ENCODE measurements around the gene PRRT1. TPM values are rescaled to one million over a fixed set of nuclear protein-coding genes. Genes with fewer than 3 reads are reported as not detected.
"Not testable (repeated sequence)": the region's sequence is repeated elsewhere in the genome, so short reads cannot be mapped to it uniquely, and the experiment has no call there.

PRRT1 gene
- total RNA-seq, 2 donors from 2014 or later, result 2.6 to 3.6 TPM

DNA sequence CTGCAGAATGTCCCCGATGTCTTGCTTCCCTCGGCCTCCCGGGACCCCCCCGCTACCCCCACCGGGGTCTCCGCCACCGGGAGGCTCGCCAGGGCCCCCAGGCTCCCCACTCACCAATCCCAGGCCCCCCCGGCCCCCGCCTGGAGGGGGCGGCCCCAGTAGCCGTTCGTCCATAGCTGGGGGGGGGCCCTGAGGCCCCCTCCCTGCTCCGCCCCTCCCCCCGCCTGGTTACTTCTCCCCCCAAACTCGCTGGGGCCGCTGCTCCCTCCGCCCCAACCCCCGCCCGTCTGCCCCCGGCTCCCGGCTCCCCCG is 38.0 kb upstream of the PRRT1 start:
- intact Hi-C loops (cut with DNase I), result loop anchor here in 1 of 2 donors (5.0 kb wide), 1 partner anchor 72 kb away; no protein-coding TSS in a partner anchor
- DNase-seq (ENCODE audit: low spot score), result peak; percentile 79

DNA sequence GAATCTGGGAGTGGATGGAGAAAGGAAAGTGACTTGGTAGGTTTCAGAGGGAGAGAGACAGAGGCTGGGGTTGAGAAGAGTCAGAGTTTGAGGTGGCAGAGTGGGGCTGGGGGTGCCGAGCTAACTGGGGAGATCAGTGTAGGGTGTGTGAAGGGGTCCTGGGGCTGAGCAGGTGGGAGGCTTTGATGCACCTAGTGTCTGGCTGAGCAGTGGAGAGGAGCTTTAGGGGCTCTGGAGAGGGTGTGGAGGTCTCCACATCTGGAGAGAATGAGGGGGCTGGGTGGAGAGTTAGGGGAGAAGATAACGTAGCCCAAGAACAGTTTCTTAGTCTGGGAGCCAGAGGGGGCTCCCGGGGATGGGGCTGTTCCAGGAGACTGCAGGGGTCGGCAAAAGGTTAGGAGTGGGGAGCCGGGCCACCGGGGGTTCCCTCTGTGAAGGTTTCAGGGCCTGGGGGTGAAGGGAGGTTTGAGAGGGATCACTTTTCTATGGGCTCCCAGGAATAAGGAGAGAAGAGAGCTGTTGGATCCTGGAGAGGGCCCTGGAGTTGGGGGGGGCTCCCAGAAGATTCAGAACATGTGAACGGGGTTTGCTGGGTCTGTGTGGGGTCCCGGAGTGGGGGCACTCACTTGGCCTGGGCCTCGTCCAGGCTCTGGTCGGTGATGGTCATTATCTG is 37.5 kb upstream of the PRRT1 start:
- intact Hi-C loops (cut with DNase I), result no loop called here
- peak; percentile 75 for DNase-seq (ENCODE audit: low spot score)

DNA sequence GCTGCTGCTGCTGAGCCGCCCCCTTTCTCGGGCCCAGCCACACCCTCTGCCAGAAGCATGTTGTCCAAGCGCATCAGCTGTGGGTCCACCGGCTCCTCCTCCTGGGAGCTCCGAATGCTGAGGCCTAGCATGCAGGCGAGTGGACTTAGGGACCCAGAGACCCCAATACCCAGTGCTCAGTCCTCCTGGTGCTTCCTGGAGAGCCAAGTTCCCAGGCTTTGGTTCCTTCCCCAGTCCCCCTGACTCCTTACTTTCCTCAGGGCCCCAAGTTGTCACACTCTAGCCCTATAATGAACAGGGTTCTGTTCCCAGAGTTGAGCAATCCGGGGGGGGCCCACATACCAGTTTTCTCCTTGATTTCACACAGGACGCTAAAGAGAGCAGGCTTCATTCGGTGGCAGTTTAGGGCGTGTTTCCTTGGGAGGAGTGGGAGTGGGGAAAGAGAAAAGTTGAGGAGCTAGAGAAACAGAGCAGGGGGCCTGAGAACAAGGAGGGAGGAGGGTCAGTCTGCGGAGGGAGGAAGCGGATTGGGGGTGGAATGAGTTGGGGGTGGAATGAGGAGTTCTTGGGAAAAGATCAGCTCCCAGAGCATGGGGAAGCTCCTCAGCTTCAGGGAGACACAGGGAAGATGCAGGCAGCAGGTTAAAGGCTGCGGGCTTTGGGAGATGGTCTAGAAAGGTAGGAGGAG is 36.8 kb upstream of the PRRT1 start:
- intact Hi-C loops (cut with DNase I), result no loop called here

DNA sequence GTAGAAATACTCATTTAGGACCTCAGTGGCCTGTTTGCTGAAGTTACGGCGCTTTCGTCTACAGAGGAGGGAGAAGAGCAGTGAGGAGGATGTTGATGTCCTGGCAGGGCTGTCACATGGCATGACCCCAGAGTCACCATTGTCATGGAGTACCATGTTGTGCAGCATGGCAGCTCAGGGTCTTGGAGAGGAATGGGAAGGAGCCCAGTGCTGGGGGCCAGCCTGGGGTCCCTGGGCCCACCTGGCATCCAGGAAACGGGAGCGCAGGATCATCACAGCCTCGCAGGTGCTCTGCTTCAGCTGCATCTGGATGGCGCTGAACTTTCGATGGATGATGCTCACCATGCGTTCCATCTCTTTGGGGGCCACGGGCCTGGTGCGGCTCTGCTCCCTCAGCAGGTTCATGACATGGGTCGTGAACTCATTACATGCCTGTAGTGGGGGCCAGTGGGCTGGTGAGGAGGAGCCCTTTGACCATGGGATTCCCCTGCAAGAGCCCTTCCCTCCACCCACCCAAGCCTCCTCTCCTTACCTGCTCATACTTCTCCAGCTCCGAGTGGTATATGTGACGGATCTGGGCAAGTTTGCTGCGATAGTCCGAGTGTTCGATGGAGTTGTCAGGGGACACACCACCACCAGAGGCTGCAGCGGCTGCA is 36.1 kb upstream of the PRRT1 start:
- peak; percentile 53 for DNase-seq (ENCODE audit: low spot score)
- intact Hi-C loops (cut with DNase I), result not testable (repeated sequence)

More for the DNA sequence above, 36.8 kb upstream of the PRRT1 start:
- DNase-seq (ENCODE audit: low spot score), result peak; percentile 36

DNA sequence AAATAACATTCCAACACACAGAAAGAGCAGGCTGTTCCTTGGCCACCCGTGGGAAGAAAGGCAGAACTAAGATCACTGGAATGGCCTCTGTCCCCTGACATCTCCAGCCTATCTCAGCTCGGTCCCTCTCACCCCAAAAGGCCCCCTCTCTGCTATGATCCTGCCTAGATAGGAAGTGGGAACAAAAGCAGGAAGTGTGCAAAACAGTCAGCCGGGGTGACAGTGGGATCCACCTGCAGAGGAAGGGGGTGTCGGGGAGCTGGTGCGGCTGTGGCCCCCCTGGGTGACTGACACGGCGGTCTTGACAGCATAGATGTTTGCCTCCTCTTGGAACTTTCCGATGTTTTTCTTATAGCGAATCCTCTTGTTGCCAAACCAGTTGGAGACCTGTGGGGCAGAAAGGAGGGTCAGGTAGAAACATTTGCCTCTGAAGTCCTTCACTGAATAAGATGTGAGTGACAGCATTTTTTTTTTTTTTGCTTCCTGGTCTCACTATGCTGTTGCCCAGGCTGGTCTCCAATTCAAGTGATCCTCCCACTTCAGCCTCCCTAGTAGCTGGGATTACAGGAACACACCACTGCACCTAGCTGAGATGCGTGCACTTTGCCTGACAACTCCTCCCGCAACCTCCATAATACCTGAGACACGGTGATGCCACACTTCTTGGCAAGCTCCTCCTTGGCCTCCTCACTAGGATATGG is 35.4 kb upstream of the PRRT1 start:
- peak; percentile 59 for DNase-seq (ENCODE audit: low spot score)

DNA sequence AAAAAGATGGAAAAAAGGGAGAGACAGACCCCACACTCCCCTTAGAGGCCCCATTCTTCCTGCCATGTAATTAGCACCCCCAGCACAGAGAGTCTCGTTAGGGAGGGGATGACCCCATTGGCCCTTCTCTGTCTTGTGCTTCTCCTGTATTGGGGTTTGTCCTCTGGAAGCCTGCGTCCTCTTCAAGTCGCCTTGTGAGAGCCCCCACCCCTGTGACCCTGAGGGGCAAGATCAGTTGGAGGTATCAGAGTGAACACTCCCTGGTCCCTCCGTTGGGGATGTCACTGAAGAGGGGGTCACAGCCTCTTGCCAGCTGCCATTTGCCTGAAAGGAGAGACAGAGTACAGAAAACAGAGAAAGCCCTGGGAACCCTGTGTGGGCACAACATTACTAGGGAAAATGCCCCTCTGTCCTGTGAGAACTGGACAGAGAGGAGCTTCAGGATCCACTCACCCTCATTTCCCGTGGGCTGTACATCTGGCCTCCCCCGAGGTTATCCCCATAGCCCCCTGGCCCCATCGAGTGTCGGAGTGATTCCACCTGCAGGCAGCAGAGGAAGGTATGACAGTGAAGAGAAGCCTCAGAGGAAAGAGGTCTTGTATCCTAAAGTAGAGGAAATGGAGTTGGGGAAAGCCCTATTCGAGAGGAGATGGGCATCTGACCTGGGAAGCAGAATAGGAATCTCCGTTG is 34.6 kb upstream of the PRRT1 start:
- intact Hi-C loops (cut with DNase I), result not testable (repeated sequence)
- peak; percentile 61 for DNase-seq (ENCODE audit: low spot score)

More for the DNA sequence above, 35.4 kb upstream of the PRRT1 start:
- intact Hi-C loops (cut with DNase I), result no loop called here

DNA sequence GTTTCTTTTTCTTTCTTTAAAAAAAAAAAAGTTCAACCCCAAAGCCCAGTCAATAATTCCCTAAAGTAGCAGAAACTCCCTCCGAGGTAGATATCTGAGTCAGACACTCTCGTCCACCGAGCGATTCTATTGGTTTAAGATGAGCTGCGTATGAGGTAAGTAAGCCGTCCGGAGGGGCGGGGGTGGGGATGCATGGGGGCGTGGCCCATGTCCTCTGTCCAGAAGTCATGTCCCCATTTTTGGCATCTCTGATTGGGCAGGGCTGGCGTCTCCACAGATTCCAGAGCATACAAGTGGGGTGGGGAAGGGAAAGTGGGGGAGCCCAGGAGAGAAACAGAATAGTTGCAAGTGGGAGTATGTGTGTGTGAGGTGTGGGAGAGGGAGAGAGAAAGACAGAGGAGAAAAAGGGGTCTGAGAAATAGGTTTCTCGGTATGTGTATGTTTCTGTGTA is 34.0 kb upstream of the PRRT1 start:
- intact Hi-C loops (cut with DNase I), result not testable (repeated sequence)
- DNase-seq (ENCODE audit: low spot score), result peak; percentile 94

DNA sequence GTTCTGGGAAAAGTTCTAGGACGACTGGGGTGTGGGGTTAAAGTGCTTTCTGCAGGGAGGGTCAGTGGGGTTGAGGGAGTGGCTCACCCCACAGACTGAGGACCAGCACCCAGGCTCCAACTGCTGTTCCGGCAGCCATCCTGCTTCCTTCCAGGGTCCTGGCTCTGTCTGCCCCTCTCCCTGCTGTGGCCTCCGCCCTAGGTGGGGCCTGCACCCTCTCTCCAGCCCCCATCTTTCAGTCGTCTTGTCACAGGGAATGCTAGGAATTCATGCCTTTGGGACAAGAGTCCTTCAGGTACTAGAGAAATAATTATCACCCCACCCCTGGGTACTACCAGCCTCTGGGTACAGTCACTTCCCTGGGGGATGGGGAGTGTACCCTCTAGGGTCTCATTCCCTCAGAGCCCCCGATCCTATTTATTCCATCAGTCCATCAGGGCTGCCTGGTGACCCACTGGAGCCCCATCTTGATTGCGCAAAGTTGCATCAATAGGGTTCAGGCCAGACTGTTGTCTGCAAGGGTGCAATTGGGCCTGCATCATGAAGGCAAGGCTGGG is 32.4 kb upstream of the PRRT1 start, which contains the start of gene AGER:
AGER (minus strand) TSS at position 170 of the 557 bp plus-strand sequence; CDS start at position 139, 31 bp downstream.
- peak; percentile 58 for DNase-seq (ENCODE audit: low spot score)
- intact Hi-C loops (cut with DNase I), result no loop called here

DNA sequence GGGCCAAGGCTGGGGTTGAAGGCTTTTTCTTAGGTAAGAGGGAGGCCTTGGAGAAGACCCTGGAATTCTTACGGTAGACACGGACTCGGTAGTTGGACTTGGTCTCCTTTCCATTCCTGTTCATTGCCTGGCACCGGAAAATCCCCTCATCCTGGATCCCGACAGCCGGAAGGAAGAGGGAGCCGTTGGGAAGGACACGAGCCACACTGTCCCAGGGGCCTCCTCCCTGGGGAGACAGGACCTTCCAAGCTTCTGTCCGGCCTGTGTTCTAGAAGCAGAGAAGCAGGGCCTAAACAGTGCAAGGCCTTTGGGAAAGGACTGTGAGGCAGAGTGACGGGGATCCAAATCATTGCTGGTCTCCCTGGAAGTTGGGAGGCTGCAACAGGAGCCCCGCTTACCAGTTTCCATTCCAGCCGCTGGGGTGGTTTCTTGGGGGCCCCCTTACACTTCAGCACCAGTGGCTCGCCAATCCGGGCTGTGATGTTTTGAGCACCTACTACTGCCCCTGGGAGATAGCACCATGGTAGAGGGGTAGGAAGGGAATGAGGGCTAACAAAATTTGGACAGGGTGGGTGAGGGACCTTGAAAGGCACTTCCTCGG is 31.8 kb upstream of the PRRT1 start:
- peak; percentile 49 for DNase-seq (ENCODE audit: low spot score)
- intact Hi-C loops (cut with DNase I), result no loop called here

DNA sequence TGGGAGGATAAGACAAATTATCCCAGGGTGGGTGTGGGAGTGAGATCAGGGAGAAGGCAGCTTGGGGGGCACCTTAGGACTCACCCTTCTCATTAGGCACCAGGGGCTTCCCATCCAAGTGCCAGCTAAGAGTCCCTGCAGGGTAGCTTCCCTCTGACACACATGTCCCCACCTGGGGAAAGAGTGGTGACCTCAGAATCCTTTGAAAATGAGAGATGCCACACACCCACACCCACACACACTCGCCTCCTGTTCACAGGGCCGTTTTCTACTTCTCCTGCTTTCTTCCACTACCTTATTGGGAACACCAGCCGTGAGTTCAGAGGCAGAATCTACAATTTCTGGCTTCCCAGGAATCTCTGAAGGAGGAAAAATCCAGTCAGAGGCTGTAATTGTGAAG is 31.3 kb upstream of the PRRT1 start:
- intact Hi-C loops (cut with DNase I), result no loop called here
- no peak for DNase-seq (ENCODE audit: low spot score)

DNA sequence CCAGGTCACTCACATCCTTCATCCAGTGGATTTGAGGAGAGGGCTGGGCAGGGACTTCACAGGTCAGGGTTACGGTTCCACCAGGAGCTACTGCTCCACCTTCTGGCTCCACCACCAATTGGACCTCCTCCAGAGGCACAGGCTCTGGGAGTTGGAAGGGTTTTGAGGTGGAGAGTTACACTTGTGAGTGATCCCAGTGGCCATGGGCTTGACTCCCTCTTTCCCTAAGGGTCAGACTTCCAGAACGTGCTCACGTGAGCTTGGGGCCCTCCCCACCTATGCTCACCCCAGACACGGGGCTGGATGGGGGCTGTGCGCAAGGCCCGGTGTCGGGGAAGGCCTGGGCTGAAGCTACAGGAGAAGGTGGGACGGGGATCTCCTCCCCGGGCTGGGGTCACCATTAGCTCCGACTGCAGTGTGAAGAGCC is 30.8 kb upstream of the PRRT1 start:
- peak; percentile 68 for DNase-seq (ENCODE audit: low spot score)
- intact Hi-C loops (cut with DNase I), result no loop called here

DNA sequence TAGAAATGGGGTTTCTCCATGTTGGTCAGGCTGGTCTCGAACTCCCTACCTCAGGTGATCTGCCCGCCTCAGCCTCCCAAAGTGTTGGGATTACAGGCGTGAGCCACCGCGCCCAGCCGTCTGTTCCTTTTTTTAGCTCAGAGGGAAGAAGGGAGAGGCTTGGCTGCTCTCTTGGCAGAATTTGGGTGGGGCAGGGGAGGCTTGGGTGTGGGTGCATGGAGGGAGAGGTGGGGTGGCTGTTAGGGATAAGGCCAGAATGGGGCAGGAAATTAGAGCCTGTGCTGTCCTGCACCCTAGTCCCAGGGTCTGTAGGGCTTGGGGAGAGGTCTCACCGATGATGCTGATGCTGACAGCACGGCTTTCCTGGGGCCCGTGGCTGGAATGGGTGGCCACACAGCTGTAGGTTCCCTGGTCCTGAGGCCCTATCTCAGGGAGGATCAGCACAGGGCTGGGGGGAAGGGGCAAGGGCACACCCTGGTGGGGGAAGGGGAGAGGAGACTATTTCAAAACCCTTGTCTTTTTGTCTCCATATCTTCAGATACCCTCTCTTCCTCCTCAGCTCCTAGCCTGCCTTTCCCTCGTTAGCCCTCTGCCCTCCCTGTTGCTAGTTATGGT is 30.3 kb upstream of the PRRT1 start:
- peak; percentile 49 for DNase-seq (ENCODE audit: low spot score)

DNA sequence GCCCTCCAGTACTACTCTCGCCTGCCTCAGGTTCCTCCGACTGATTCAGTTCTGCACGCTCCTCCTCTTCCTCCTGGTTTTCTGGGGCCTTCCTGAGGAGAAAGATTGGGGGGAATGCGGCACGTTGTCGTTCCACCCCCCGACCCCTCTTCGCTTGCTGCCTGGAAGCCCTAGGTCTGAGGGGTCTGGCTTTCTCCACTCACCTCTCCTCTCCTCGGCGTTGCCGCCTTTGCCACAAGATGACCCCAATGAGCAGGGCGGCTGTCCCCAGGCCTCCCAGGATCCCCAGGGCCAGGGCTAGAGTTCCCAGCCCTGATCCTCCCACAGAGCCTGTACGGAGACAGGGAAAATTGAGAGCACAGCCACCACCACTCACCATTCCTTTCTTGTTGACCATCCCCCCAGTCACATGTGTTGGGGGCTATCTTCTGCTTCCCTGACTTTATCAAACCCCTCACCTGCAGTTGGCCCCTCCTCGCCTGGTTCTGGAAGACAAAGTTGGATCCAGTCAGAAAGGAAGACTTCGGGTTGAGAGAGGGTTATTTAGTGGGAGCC is 29.5 kb upstream of the PRRT1 start:
- intact Hi-C loops (cut with DNase I), result no loop called here
- DNase-seq (ENCODE audit: low spot score), result peak; percentile 77

More for the DNA sequence above, 30.3 kb upstream of the PRRT1 start:
- intact Hi-C loops (cut with DNase I), result no loop called here

DNA sequence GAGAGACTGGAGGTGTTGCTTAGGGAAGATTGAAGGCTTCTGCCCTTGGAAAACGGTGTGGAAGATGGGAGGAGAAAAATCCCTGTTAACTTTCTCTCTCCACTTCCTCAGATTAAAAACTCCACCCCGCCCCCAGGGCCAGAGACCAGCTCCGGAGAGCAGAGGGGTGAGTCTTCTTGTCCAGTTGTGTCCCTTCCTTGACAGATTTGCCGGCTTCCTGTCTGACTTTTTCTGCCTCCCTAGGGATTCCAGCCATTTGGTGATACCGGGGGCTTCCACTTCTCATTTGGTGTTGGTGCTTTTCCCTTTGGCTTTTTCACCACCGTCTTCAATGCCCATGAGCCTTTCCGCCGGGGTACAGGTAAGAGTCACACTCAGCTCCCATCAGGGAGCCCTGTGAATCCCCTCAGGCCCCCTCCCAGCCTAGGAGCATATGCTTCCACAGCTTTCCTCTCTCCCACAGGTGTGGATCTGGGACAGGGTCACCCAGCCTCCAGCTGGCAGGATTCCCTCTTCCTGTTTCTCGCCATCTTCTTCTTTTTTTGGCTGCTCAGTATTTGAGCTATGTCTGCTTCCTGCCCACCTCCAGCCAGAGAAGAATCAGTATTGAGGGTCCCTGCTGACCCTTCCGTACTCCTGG is 28.1 kb upstream of the PRRT1 start:
- intact Hi-C loops (cut with DNase I), result loop anchor here in 1 of 2 donors (5.0 kb wide), 1 partner anchor 53 kb away; the partner anchor contains the start of gene ATF6B
- no peak for DNase-seq (ENCODE audit: low spot score)

DNA sequence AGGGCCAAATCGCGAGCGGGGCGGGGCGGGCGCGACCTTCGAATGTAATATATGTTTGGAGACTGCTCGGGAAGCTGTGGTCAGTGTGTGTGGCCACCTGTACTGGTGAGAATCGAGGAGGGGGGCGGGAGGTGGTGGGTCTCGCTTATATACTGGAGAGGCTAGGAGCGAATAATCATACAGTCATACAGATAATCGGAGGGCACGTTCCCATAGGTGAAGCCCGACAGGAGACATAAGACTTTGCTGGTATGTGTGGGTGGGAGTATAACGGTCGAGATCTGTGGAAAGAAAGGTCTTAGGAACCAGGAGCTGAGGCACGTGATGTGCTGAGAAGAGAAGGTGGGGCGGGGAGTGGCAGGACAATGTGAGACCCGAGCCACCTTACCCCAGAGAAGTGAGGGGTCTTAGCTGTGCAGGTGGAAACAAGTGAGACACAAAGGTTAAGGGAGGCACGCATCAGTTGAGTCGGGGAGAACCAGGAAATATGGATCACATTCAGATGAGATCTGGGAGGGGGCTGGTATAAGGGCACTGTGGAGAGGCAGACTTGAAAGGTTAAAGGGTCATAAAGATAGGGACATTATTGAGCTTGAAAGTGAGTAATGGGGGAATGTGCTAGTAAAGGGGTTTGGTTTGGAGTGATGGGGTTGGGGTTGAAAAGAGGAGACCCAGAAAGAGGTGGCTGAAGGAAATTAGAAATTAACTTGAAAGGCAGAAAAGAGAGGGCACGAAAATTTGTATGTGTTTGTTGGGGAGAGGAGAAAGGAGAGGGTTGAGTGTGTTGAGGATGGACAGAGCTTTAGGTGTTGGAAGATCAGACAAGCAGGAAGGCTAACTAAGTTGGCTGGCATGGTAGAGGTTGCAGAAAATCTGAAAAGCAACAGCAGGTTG is 27.1 kb upstream of the PRRT1 start:
- intact Hi-C loops (cut with DNase I), result loop anchor here in 1 of 2 donors (5.0 kb wide), 1 partner anchor 51 kb away; the partner anchor contains the start of gene ATF6B
- DNase-seq (ENCODE audit: low spot score), result no peak

All from posterior vena cava (tissue), 2 donors.